ENCODE measurements around the gene OR8I2.
"Not testable (repeated sequence)": the region's sequence is repeated elsewhere in the genome, so short reads cannot be mapped to it uniquely, and the experiment has no call there.

The OR8I2 gene

DNA sequence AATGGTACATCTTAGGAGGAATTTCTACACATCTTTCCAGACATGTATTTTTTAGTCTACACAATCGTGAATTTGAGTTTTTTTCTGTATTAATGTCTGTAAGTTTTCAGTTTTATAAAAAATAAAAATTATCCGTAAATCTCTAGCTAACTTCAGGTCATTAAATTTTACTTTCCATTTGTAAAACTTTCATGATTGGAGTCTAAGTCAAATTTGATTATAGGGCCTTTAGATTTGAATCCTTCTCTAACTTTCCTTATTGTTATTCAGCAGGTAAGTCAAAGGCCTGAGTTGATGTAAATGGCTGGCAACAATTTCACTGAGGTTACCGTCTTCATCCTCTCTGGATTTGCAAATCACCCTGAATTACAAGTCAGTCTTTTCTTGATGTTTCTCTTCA lies at the start of gene OR8I2:
TSS of gene OR8I2 (plus strand) at position 301 of the 400 bp plus-strand sequence. CDS start at position 301, 0 bp downstream.
- ATAC-seq (no peak), DNase-seq (no peak)

GRCh38 chr11:56045538-56045937 lies 47.6 kb upstream of the OR8I2 start:
- no peak for ATAC-seq
- no peak for DNase-seq

GRCh38 chr11:56048480-56048879 lies 44.6 kb upstream of the OR8I2 start:
- no peak for ATAC-seq
- no peak for DNase-seq

GRCh38 chr11:56049487-56049886 lies 43.6 kb upstream of the OR8I2 start:
- no peak for ATAC-seq

GRCh38 chr11:56056366-56056765 lies 36.7 kb upstream of the OR8I2 start:
- DNase-seq, ATAC-seq: not testable (repeated sequence)

More at GRCh38 chr11:56049487-56049886, 43.6 kb upstream of the OR8I2 start:
- DNase-seq: no peak

DNA sequence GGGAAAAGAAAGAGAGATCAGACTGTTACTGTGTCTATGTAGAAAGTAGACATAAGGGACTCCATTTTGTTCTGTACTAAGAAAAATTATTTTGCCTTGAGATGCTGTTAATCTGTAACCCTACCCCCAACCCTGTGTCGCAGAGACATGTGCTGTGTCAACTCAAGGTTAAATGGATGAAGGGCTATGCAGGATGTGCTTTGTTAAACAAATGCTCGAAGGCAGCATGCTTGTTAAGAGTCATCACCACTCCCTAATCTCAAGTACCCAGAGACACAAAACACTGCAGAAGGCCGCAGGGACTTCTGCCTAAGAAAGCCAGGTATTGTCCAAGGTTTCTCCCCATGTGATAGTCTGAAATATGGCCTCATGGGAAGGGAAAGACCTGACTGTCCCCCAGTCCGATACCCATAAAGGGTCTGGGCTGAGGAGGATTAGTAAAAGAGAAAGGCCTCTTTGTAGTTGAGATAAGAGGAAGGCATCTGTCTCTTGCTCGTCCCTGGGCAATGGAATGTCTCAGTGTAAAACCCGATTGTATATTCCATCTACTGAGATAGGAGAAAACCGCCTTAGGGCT lies 35.4 kb upstream of the OR8I2 start:
- ATAC-seq, DNase-seq: not testable (repeated sequence)

DNA sequence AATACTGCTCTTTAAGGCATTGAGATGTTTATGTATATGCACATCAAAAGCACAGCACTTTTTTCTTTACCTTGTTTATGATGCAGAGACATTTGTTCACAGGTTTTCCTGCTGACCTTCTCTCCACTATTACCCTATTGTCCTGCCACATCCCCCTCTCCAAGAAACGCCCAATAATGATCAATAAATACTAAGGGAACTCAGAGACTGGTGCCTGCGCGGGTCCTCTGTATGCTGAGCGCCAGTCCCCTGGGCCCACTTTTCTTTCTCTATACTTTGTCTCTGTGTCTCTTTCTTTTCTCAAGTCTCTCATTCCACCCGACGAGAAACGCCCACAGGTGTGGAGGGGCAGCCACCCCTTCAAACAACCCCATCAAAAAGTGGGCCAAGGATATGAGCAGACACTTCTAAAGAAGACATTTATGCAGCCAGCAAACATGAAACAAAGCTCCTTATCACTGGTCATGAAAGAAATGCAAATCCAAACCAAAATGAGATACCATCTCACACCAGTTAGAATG lies 34.8 kb upstream of the OR8I2 start:
- DNase-seq, ATAC-seq: not testable (repeated sequence)

- ATAC-seq (no peak), DNase-seq (no peak)
Observed at GRCh38 chr11:56066980-56067379, 26.1 kb upstream of the OR8I2 start.

DNA sequence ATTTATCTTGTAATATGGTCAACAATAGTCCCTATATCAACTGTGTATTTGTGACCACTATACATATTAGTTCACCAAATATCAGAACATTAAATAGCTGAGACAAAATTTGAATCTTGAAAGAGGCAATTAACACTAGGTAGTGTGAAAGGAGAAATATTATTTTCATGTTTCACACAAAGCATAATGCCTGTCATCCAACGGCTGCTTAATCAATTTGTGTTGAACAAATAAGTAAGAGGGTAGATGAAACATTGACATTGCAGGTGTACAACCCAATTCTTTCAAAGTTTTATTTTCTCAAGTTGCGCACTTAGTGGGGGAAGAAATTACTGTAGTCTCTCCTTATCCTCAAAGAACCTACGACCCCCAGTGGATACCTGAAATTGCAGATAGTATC lies 3.4 kb upstream of the OR8I2 start:
- DNase-seq (no peak), ATAC-seq (no peak)

DNA sequence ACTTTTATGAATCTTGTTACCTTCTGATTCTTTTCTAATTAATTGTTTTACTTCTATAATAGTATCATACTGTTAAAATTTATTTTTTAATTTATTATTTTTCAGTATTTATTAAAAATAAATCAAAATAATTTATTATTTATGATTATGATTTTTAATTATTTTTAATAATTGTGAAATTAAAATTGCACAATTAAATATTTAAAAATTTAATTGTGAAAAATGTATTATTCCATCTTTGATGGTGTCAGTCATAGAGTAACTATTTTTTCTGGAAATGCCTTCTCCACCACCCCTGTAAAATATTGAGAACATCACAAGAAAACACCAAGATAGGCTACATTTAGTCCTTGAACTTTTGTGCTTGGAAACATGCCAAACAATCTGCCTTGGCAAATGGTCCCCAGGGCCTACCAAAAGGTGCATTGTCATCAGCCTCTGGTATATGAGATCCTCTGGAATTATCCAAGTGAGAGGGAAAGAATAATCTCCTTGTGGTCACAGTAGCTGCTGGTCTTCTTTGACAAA lies 10.2 kb downstream of the OR8I2 start, which contains the start of gene OR8H2:
TSS of gene OR8H2 (plus strand) at position 478 of the 528 bp plus-strand sequence. CDS start 1,356 bp downstream, outside the sequence.
- ATAC-seq: no peak

DNA sequence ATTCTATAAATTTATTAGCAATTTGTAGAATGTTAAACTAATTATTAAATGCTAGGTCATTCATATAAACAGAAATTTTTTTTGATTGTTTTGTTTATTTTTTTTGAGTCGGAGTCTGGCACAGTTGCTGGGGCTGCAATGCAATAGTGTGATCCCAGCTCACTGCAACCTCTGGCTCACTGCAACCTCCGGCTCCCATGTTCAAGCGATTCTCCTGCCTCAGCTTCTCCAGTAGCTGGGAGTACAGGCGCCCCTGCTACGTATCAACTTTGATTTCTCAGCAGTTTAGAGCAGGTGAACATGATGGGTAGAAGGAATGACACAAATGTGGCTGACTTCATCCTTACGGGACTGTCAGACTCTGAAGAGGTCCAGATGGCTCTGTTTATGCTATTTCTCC lies 29.0 kb downstream of the OR8I2 start, which contains the start of gene OR8H3:
TSS of gene OR8H3 (plus strand) at position 301 of the 400 bp plus-strand sequence. CDS start at position 301, 0 bp downstream.
- DNase-seq: no peak
- no peak for ATAC-seq

More for the DNA sequence above, 10.2 kb downstream of the OR8I2 start, which contains the start of gene OR8H2:
- no peak for DNase-seq

DNA sequence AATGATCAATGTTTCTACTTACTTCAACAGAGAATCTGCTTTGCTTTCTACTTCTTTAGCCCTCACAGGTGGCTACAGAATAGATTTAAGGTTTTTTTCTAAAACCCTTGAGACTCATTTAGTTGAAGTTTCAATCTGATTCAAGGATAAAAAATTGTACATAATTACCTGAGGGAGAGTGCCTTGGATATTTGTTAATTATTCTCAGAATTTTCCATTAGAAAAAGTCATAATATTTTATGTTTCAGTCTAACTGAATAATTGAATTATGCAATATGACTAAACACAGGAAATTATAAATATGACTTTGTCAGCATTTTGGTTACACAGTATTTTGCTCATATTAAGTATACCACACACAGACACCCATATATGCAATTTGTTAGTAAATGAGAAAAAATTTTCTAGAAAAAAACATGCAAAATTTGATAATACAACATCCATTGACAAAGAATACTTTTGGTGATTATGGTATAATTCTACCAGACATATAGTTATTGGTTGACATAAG lies 47.1 kb downstream of the OR8I2 start, which contains the start of gene OR8J3:
TSS of gene OR8J3 (minus strand) at position 51 of the 511 bp plus-strand sequence. CDS start 2,483 bp downstream, outside the sequence.
- DNase-seq (no peak), ATAC-seq (no peak)

GRCh38 chr11:56143681-56144080 lies 50.6 kb downstream of the OR8I2 start:
- not testable (repeated sequence) for DNase-seq, ATAC-seq
